SKM-1 (cell line): ENCODE results near the gene CCDC18.
"Not testable (repeated sequence)": the region's sequence is repeated elsewhere in the genome, so short reads cannot be mapped to it uniquely, and the experiment has no call there.

Experiments used
- DNase-seq: peaks from one replicate; lab custom pipeline; 2025; ENCODE audit not compliant: unreplicated experiment; lab: John Stamatoyannopoulos, UW

Gene CCDC18

DNA sequence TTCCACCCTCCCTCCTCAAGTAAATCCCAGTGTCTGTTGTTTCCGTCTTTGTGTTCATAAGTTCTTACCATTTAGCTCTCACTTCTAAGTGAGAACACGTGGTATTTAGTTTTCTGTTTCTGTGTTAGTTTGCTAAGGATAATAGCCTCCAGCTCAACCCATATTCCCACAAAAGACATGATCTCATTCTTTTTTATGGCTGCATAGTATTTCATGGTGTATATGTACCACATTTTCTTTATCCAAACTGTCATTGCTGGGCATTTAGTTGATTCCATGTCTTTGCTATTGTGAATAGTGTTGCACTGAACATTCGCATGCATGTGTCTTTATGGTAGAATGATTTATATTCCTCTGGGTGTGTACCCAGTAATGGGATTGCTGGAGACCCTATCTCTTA is 5.9 kb upstream of the CCDC18 start:
- DNase-seq = not testable (repeated sequence)

DNA sequence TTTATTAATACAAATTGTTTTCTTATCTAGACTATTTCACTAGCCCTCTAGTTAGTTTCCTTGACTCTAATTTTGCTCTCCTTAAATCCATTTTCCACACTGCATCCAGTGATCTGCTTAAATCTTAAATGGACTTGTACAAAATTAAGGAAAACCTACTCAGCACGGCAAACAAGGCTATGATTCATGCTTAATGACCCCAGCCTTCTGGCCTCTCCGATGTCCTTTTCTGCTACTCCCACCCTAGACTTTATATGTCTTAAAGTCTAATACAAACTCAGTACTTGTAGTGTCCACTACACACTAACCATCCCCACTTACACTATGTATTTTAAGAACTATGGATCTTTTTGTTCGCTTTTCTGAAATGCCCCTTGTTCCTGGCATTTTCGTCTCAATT is 2.5 kb upstream of the CCDC18 start:
- DNase-seq = no peak

DNA sequence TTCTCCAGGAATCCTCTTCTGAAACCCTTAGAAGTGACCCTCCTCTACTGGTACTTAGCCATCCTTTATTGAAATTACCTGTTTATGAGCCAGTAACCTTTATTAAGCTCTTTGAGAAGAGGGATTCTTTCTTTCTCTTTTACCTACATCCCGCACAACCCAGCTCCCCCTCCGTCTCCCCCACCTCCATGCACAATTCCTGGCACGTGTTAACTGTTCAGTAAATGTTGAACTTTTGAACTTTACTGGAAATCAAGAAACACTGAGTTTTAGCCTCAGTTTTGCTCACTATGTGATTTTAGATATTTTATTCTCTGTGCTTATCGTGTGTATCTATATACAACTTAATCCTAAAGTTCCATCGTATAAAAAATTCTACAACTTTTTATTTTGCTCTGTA is 2.1 kb upstream of the CCDC18 start:
- DNase-seq = no peak

DNA sequence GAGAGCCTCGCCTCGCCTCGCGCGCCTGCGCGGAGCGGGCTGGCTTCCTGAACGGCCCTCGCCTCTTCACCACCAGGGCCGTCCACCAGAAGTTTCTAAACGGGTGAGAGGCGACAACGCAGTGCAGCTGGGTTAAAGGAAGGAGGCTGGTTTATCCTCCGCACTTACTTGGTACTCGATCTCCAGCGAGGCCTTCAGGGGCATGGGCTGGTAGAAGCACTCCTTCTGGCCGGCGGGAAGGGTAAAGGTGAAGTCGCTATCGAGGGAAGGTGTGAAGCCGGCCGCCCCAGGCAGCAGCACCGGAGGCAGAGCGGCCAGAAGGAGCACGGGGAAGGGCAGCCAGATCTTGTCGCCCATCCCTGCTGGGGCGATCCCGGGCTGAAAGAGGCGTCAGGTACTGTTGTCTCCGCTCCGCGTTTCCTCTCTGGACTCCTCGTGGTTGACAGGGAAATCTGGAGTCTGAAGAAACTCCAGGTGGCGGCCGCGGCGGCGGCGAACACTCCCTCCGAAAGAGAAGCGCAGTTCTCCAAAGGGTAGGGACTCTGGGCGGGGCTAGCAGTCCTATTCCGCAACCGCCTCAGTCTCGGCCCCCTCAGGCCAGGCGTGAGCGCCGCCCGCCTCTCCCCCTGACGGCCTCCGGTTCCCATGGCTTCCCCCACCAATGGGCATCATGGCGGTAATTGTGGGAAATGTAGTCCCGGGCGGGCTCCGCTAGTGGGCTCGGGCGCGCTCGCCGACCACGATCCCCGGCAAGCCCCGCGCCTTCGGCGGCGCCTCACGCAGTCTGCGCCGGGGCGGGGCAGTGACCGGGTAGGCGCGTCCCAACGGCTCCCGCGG is 420 bp upstream of the CCDC18 start, which contains the start of gene TMED5:
TSS of gene TMED5 (minus strand) at position 528 of the 837 bp plus-strand sequence. CDS start at position 357, 171 bp downstream.
- DNase-seq = peak; percentile 92

DNA sequence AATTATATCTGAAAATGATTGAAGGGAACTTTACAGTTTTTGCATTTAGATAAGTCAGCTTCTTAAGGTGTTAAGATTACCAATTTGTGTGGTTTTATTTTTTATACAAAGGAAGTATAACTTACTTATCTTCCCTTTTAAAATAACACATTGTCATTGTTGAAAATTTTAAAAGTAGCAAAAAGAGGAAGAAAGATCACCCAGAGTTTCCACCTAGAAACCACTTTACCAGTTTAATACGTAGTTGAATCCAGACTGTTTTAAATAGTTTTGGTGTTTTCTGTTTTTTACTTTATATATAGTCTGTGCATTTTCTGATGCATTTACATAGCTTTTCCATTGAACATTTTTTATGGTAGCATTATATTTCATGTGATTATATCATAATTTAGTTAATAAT is 6.1 kb downstream of the CCDC18 start:
- DNase-seq = peak; percentile 21

DNA sequence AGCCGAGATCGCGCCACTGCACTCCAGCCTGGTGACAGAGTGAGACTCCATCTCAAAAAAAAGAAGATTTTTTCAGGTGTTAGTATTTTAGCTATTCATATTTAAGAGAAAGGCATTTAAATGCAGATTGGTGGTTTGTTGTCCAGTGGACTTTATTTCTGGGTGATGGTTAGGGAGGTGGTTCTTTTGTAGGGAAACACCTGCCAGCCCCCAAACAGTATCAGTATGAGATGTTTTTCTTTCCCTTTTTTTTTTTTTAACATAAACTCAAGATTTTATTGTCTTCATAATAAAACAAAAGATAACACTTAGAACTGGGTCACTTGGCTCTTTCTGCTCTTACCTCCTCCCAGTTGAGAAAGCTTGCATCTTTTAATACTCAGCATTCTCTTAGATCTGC is 9.9 kb downstream of the CCDC18 start:
- DNase-seq = no peak

DNA sequence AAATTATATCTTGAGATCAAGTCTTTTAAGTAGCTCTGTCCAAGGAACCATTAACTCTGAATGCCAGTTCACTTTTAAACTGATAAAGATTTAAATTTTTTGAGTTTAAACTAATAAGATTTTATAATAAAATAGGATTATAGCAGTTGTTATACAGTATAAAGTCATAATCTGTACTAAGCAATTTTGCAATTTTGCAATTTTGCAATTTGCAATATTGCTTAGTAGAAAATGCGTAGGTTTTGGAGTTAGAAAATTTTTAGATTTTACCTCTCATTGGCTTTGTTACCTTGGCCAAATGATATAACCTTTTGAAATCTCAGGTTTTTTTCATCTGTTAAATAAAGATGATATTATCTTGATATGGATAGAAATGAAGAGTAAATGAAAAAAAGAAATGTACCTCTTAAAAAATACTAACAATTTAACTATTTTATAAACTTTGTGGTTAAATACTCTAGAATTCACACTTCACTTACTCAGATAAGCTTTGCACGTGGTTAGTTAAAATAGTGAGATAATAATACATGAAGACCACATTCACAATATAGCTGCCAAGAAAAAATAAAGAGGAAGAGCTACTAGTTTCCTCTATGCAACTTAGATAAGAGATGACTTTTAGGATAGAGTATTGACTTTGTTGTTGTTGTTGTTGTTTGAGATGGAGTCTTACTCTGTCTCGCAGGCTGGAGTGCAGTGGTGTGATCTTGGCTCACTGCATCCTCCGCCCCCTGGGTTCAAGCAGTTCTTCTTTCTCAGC is 13.9 kb downstream of the CCDC18 start:
- DNase-seq = no peak

DNA sequence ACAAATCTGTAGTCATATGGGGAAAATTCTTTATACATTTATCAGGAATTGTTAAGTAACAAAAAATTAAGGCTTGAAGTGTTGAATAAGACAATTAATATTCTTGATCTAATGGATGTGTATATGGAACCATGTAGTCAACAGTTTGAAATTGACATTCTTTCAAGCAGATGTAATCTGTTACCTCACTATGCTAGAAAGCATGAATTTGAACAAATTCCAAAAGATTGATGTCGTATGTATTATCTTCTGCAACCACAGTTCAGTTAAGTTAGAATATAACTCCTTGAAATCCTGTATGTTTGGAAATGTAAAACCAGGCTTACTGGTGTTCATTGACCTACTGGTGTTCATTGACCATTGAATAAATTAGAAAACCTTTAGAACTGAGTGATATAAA is 16.1 kb downstream of the CCDC18 start:
- DNase-seq = no peak

DNA sequence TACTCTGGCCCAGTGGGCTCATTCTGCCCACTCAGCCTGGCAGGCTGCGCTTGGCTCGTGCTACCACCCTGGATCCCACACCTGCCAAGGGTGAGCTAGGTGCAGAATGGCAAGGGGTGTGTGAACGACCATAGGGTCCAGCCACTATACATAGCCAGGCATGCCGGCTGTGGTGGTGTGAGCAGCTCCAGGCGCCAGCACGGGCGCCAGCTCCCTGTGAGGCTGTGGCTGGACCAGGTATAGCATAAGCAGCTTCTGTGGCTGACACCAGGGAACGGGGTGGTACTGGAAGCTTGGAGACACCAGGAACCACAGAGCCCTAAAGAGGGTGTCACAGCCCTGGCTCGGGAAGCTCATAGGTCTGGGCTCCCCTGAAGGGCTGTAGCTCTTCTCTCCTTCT is 18.6 kb downstream of the CCDC18 start:
- no peak for DNase-seq

DNA sequence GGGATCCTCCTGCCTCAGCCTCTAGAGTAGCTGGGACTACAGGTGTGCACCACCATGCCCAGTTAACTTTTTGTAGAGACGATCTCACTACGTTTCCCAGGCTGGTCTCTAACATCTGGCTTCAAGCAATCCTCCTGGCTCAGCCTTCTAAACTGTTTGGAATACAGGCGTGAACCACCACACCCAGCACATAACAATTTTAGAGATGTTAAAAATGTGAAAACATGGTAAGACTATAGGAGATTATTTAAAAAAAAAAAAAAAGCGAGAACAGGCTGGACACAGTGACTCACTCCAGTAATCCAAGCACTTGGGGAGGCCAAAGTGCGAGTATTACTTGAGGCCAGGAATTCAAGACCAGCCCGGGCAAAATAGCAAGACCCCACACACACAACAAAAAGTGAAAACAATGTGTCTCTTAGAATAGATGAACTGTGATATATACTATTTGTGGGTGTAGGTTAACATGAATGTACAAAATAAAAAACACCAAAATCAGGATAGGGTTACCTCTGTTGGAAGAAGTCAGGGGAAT is 19.6 kb downstream of the CCDC18 start:
- no peak for DNase-seq

DNA sequence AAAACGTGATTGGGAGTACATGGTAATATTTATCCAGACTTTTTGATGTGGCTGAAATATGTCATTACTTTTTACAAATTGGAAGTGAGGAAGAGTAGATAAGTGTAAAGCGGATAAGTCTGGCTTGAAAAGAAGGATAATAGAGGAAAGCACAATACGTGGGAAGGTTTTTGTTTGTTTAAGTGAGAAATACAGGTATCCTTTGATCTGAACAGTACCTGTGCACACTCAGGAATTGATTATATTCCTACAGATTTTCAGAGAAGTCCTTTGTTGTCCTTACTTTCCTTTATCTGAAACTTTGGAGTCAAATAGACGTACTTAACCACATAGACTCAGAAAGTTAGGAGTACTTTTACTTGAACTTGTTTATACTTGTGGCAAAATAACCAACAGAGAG is 20.2 kb downstream of the CCDC18 start:
- DNase-seq = no peak

DNA sequence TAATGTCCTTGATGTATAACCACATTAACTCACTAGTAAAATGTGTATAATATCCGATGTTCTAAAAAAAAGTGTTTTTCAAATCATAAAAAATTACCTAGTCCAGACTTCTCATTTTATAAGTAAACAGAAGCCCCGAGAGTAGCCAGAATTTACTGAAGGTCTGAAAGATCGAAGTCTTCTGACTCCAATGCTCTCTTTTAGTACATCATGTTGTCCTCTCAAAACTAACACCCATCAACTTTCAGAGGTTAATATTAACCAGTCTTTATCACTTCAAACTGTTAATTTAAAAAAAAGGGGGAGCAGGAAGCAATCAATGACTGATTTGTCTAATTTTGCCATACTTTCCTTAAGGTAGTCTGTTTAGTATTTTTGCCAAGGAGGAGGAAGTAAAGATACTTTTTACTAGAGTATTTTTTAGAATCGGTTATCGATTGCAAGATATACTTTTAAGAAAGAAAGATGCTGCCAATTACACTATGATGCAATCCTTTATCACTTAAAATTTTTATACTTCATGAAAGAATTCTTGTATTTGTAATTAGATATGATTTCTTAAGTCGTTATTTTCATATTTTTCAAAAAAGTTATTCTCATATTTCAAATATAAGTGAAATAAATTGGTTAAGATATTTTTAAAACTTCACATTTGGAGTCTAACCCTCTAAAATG is 25.5 kb downstream of the CCDC18 start:
- DNase-seq = no peak

DNA sequence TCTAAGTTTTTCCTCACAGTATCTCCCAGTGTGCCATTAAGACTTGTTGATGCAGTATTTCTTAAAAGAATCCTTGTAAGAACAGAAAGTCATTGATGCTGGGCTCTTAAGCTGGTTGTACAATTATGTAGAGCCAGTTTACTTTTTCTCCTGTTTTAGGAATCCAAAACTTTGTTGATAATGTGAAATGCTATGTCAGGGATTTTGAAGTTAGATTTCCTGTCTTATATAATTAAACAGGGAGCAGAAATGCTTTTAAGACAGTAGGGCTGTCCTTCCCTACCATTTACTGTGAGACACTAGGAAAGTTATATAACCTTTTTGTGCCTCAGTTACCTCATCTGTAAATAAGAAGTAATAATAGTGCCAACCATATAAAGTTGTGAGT is 26.0 kb downstream of the CCDC18 start:
- no peak for DNase-seq

DNA sequence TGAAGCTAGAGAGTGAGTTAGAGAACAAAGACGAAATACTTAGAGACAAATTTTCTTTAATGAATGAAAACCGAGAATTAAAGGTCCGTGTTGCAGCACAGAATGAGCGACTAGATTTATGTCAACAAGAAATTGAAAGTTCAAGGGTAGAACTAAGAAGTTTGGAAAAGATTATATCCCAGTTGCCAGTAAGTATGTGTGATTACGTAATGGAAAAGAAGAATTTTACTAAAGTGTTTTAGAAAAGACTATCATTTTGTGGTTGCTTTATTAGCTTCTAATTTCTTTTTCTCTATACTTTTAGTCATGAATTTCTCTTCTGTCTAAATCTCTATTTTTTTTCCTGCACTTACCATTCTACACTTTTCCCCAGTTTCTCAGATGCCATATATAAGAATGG is 26.7 kb downstream of the CCDC18 start:
- DNase-seq = no peak

DNA sequence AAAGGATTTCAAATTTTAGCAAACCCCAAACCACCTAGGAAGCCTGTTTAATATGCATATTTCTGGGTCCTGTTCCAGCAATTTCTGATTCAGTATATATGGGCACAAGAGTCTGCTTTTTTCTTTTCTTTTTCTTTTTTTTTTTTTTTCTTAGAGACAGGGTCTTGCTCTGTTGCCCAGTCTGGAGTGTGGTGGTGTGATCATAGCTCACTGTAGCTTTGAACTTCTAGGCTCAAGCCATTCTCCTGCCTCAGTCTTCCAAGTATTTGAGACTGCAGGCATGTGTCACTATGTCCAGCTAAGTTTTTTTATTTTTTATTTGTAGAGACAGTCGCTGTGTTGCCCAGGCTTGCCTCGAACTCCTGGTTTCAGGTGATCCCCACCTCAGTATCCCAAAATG is 34.8 kb downstream of the CCDC18 start:
- no peak for DNase-seq

DNA sequence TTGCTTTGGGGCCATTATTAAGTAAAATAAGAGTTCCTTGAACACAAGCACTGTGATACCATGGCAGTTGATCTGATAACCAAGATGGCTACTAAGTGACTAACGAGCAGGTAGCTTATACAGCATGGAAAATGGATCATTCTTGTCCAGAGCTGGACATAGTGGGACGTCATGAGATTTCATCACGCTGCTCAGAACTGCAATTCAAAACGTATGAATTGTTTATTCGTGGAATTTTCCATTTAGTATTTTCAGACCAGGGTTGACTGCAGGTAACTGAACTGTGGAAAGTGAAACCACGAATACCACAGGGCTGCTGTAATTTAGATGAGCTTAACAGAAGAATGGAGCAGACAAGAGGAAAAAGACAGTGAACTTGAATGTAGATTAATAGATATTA is 38.9 kb downstream of the CCDC18 start:
- no peak for DNase-seq

DNA sequence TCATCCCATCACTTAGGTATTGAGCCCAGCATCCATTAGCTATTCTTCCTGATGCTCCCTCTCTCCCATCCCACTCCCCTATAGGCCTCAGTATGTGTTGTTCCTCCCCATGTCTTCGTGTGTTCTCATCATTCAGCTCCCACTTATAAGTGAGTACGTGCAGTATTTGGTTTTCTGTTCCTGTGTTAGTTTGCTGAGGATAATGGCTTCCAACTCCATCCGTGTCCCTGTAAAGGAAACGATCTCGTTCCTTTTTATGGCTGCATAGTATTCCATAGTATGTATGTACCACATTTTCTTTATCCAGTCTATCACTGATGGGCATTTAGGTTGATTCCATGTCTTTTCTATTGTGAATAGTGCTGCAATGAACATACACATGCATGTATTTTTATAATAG is 40.2 kb downstream of the CCDC18 start:
- DNase-seq = not testable (repeated sequence)

DNA sequence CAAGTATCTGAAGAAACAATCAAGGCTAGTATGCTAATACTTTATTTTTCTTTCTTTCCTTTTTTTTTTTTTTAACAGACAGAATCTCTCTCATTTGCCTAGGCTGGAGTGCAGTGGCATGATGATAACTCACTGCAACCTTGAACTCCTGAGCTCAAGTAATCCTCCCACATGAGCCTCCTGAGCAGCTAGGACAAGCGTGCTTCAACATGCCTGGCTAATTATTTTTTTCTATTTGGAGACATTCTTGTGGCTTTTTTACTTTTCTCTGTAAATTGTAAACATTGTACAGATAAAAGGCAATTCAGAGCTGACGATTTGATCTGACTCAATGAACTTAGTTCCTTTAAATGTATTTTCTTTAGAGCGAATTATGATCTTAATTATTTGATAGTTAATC is 41.4 kb downstream of the CCDC18 start:
- no peak for DNase-seq

DNA sequence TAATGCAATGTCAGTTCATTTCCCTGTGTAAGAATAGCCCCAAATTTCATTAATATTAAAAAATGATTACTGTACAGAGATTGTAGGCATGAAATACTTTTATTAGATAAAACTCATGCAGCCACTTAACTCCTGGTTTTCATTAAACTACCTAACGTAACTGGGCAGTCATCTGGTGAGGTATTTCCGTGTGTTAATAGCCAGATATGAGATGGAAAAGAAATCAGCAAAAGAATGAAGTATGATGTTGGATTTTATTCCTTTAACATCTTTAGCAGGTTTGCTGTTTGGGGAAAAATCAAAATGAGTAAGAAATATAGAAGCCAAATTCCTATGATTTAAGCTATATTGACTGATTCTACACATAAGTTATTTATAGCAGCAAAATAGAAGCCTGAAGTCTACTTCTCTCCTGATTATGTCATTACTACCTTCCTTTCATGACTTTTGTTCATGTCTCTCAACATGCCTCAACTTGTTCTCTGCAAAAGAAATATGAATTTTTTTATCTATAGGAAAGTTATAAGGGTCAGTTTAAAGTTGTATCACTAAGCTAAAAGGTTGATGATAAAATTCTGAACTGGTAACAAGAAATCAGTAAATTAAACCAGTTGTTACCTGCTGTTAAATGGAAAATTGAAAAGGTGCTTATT is 42.6 kb downstream of the CCDC18 start:
- DNase-seq = no peak

DNA sequence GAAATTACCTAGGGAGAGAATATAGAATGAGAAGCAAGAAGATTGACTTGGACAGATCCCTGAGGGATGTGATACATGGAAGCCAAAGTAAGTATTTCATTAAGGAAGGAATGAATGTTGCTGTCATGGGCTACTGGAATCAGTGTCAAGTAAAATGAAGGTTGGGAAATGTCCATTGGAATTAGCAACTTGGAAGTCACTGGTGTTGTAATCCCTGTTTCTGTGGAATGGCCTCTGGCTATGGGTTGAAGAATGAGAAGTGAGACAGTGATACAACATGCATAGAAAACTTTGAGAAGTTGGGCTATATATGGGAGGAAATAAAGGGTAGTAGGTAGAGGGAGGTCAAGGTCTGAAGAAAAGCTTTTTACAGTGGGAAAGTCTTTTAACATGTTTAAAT is 54.7 kb downstream of the CCDC18 start:
- no peak for DNase-seq

DNA sequence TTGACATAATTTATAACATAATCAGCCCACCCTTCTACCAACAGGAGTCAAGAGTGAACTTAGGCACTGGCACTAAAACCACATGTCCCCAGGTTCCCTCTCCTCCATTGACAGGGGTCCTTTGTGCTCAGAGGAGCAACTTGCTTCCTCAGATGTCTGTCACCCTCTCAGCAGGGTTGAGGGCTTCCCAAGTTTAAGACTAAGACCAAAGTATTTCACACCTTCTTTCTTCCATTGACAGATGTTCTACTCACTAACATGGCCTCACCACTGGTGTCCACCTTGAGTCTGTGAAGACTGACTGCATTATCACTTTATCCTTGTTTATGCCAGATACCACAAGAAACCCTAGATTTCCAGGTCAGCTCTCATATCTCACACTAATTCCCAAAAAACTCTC is 56.5 kb downstream of the CCDC18 start:
- no peak for DNase-seq
